ENCODE data around the gene LDHA.

LDHA gene

GRCh38 chr11:18457450-18457849 is 63.1 kb downstream of the LDHA start:
- no peak overlapping the region for H3K4me3 ChIP-seq (ENCODE audit: low read depth, low read length)
- no peak for DNase-seq (ENCODE audit: low read depth)
